Right ventricle myocardium inferior (tissue), 1 donor: ENCODE data around the gene MAP3K9. TPM values are rescaled to one million over a fixed set of nuclear protein-coding genes. Genes with fewer than 3 reads are reported as not detected.
"Not testable (repeated sequence)": the region's sequence is repeated elsewhere in the genome, so short reads cannot be mapped to it uniquely, and the experiment has no call there.

ENCODE experiments used
- ATAC-seq: fragments of 200-7000 bp; cut with Tn5 transposase; one replicate; pipeline ENCODE4 v1.9.1; 2020; ENCODE audit warnings: mild to moderate bottlenecking, moderate library complexity
- DNase-seq: peaks from one replicate; pipeline ENCODE4 v3.0.0; 2021; ENCODE audit errors: missing footprints
- intact Hi-C: fragments of 100-400 bp; cut with DNase I; formaldehyde crosslinking; loops from one replicate; pipeline ENCODE4 v1.11.0; 2022
- long read RNA-seq: library from polyadenylated mRNA; unstranded; transcript quantifications from one replicate; pipeline ENCODE4 v2.0.0, GENCODE V29; 2021
- total RNA-seq: library from RNA; stranded (reverse); fragmentation: NEBNext Ultra II Directional; extraction: Animal tissue kit (Norgen Biotek cat#: 25700); gene quantifications from one replicate; pipeline ENCODE4 v1.2.1, GENCODE V29; 2021
- donor health status: DM: no; HTN: yes; CAD: no; lungs with severe emphysema.

Gene MAP3K9
- 1.7 TPM for total RNA-seq
- long read RNA-seq, partial matches to known transcripts, result 0 of 2 reads
- long read RNA-seq, other reads (novel, unspliced or antisense), result 2 of 2 reads

DNA sequence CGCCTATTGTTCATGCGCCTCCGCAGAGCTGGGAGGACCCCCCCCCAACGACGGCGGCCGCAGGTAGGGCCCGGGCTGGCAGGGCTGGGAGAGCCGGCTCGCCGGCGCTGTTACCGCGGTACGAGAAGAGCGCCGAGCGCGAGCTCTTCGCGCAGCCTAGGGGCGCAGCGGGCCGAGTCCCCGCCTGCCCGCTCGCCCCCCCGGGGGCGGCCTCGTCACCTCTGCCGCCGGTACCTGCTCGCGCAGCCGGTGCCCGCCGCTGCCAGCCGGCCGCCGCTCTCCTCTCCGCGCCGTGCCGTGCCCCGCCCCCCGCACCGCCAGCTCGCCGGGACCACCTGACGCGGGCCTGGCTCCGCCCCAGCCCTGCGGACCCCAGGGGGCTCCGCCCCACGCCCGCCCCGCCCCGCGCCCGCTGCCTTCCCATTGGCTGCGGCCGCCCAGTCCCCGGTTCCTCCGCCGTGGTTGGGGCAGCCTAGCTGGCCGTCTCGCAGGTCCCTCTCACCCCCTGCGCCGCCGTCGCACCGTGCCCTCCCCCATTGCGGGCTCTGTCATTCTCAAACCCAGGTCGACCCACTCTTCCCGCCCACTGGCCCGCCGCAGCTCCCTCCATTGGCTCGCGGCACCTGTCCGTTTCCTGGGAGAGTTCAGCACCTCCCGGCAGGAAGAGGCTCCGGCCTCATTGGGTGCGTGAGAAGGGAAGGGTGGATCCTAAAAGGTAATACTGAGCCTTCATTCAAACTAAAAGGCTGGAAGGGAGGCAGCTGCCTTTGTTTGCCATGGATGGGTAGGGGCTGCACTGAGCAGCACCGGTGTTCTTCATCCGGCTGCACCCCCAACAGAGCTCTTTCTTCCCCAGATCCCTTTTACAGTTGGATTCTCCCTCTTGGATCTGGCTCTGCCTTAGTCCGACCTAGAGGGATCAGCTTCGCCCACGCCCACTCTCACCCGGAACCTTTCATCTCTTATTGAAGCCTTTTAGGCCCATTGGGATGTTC is at the start of gene MAP3K9:
Gene MAP3K9, minus strand, starts transcription at position 289 of the 995 bp plus-strand sequence. CDS start 342 bp downstream, outside the sequence.
- ATAC-seq, result peak; percentile 96
- DNase-seq, result peak; percentile 91
- intact Hi-C loops, result loop anchor here (10.0 kb wide), 1 partner anchor 765 kb away; no protein-coding TSS in a partner anchor

DNA sequence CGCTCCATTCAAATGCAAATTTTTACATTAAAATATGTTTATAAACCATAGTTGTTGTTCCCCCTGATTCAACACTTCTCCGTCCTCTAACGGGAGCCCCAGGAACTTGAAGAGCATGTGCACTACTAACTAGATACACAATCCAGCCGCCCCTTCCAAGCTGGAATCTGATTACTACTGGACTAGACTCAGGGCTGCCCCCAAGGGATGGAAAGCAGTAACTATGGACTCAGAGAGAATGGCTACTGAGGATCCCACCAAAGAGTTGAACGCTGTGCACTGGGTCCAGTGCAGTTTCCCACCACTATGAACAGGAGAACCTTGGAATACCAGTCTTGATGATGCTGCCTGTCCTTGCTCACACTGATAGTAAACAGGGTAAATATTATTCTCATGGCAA is 49.3 kb upstream of the MAP3K9 start:
- DNase-seq, result no peak
- intact Hi-C loops, result no loop called here
- no peak for ATAC-seq

- no peak for DNase-seq
- ATAC-seq, result no peak
- intact Hi-C loops, result no loop called here
Measured at GRCh38 chr14:70857496-70857890, 48.2 kb upstream of the MAP3K9 start.

GRCh38 chr14:70856851-70857495 is 47.7 kb upstream of the MAP3K9 start:
- intact Hi-C loops, result no loop called here
- no peak for DNase-seq
- ATAC-seq, result no peak

DNA sequence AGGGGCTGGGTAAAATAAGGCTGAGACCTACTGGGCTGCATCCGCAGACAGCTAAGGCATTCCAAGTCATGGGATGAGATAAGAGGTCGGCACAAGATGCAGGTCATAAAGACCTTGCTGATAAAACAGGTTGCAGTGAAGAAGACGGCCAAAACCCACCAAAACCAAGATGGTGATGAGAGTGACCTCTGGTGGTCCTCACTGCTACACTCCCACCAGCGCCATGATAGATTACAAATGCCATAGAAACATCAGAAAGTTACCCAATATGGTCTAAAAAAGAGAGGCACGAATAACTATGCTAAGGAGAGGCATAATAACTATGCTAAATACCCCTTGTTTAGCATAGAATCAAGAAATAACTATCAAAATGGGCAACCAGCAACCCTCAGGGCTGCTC is 46.2 kb upstream of the MAP3K9 start:
- DNase-seq (no peak), ATAC-seq (no peak)
- intact Hi-C loops, result no loop called here

GRCh38 chr14:70853658-70854057 is 44.3 kb upstream of the MAP3K9 start:
- intact Hi-C loops, ATAC-seq, DNase-seq: not testable (repeated sequence)

- intact Hi-C loops, result no loop called here
- DNase-seq (no peak), ATAC-seq (no peak)
Measured at GRCh38 chr14:70847406-70848090, 38.2 kb upstream of the MAP3K9 start.

GRCh38 chr14:70845601-70846000 is 36.3 kb upstream of the MAP3K9 start:
- intact Hi-C loops, result no loop called here
- ATAC-seq, result no peak
- DNase-seq, result no peak

GRCh38 chr14:70842851-70843462 is 33.6 kb upstream of the MAP3K9 start:
- peak; percentile 75 for ATAC-seq

GRCh38 chr14:70838076-70838475 is 28.8 kb upstream of the MAP3K9 start:
- DNase-seq (no peak), ATAC-seq (no peak)
- intact Hi-C loops, result no loop called here

More at GRCh38 chr14:70842851-70843462, 33.6 kb upstream of the MAP3K9 start:
- intact Hi-C loops, result no loop called here
- DNase-seq, result no peak

GRCh38 chr14:70836946-70837345 is 27.6 kb upstream of the MAP3K9 start:
- ATAC-seq (no peak), DNase-seq (no peak)
- intact Hi-C loops, result no loop called here

DNA sequence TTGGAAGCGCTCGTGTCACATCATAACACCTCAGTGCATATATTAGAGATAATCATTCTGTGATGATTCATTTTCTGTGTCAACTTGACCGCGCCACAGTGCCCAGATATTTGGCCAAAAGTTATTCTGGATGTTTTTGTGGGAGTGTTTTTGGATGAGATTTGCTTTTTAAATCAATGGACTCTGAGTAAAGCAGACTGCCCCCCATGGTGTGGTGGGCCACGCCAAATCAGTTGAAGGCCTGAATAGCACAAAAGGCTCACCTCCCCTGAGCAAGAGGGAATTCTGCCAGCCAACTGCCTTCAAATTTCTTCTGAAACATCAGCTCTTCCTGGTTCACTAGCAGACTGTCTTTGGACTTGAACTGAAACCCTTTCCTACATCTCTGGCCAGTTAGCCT is 24.6 kb upstream of the MAP3K9 start:
- DNase-seq (no peak), ATAC-seq (no peak)
- intact Hi-C loops, result no loop called here

DNA sequence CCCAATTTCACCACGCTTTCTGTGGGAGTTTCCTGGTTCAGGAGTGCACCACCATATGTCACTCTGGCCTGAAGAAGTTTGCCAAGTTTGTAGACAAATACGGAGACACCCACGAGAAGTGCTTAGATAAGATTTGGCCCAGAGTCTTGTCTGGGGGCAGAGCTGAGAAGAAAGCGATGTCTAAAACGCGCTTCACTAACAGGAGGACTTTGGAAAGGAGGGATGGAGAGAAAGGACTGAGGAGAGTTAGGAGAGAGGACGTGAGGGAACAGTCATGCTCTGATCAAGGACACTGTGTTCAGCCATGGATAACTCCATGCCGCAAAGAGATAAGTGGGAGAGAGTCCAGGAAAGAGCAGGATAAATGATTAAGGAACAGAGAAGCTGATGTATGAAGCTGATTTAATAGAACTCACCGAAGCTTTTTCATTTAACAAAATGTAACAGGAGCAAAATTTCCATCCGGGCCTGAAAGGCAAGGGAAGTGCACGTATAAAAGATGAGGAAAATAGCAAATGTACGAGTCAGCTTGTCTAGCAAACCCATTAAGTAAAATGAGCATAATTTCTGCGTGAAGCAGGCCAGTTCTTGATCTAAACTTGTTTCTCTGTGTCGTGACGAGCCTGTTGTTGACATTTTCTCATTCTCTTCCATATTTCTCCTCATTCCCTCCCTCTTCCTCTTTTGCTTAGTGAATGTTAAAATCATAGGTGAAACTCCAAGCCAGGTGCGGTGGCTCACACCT is 23.4 kb upstream of the MAP3K9 start:
- DNase-seq (no peak), ATAC-seq (peak; percentile 85)
- intact Hi-C loops, result no loop called here

- intact Hi-C loops, result no loop called here
Measured at GRCh38 chr14:70830998-70831781, 21.9 kb upstream of the MAP3K9 start.

DNA sequence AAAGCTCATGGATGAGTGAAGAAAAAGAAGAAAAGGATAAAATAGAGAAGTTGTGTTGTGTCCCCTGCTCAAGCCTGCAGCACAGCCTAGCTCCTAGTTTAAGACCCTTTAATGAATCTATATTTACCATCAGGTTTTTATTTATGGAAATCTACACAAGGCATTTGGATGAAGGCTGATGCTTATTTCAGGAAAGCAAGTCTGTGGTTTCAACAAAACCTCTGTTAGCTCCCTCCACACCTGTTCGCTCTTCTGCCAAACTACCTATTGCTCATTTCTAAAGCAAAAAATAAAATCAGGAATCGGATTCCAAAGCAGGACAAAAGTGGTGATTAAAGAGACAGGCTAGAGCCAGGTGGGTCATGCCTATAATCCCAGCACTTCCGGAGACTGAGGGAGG is 18.9 kb upstream of the MAP3K9 start:
- no peak for DNase-seq
- intact Hi-C loops, result no loop called here
- no peak for ATAC-seq

More at GRCh38 chr14:70830998-70831781, 21.9 kb upstream of the MAP3K9 start:
- DNase-seq, result no peak
- no peak for ATAC-seq

DNA sequence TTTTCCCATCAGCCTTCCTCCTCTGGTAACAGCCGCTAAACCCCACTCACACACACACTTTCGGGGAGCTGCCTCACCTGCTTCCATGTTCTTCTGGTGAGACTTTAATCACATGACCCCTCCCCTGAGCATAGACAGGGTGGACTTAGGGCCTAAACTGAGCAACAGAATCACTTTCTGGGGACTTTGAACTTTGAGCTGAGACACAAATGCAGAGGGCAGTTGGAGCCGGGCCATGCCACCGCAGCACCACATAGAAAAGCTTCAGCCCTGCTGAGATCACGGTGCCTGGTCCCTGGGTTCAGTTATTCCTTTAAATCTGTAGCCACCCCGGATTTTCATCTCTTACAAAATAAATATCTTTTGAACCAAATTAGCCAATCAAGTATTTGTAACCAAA is 18.4 kb upstream of the MAP3K9 start:
- DNase-seq, result no peak
- ATAC-seq, result no peak
- intact Hi-C loops, result no loop called here

GRCh38 chr14:70827347-70827746 is 18.0 kb upstream of the MAP3K9 start:
- DNase-seq, result no peak
- no peak for ATAC-seq
- intact Hi-C loops, result no loop called here
